Choroid plexus epithelial cell (primary cell): ENCODE data around the gene GRK2.

Source experiments
- DNase-seq: peaks from one replicate; pipeline ENCODE4 v3.0.0-alpha.2; 2010; ENCODE audit warnings: low read depth
- H3K4me3 ChIP-seq: 2 replicates; pipeline ENCODE4 v1.5.1; 2011; ENCODE audit warnings: low read depth, mild to moderate bottlenecking, control low read depth, low read length, moderate library complexity
- TF ChIP-seq, protein P1 (sequence below): conservative IDR thresholded peaks from 2 replicates; pipeline ENCODE4 v1.5.1; 2011; ENCODE audit warnings: low read depth, mild to moderate bottlenecking, control low read depth, inconsistent platforms, low read length, moderate library complexity

The GRK2 gene

GRCh38 chr11:67277231-67277961 is 11.1 kb downstream of the GRK2 start:
- peak; percentile 88 for DNase-seq
- TF ChIP-seq, protein P1, sequence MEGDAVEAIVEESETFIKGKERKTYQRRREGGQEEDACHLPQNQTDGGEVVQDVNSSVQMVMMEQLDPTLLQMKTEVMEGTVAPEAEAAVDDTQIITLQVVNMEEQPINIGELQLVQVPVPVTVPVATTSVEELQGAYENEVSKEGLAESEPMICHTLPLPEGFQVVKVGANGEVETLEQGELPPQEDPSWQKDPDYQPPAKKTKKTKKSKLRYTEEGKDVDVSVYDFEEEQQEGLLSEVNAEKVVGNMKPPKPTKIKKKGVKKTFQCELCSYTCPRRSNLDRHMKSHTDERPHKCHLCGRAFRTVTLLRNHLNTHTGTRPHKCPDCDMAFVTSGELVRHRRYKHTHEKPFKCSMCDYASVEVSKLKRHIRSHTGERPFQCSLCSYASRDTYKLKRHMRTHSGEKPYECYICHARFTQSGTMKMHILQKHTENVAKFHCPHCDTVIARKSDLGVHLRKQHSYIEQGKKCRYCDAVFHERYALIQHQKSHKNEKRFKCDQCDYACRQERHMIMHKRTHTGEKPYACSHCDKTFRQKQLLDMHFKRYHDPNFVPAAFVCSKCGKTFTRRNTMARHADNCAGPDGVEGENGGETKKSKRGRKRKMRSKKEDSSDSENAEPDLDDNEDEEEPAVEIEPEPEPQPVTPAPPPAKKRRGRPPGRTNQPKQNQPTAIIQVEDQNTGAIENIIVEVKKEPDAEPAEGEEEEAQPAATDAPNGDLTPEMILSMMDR: no peak
- peak overlapping the region; percentile 41 for H3K4me3 ChIP-seq

DNA sequence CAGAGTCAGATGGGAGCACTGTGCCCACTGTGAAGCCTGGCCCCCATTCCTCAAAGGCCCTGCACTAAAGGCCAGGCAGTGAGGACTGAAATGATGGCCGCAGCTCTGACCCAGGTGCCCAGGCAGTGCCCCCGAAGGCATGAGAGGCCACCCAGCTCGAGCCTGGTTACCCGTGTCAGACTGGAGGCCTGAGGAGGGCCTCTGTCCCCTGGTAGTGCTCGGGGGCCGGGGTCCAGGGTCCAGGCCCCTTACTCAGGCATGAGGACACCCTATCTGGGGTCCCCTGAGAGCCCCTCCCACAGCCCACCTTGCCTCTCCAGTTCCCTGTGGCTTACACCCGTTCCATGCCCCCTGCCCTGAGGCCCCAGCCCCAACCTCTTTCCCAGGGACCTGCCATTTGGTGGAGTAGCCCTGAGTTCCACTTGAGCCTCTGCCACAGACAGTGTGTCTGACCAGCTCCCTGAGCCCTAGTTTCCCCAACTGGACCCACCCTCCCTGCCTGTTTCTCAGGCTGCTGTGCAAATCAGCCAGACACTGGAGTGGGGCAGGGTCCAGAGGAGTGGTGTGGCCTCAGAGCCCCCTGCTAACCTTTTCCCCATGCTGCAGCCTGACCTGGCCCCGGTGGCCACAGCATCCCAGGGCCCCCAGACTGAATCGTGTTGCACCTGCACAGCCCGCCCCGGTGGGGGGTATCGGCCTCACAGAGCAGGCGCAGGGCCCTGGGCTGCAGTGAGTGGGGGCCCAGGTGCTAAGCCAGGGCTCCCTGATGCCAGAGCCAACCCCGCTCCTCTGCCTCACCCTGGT is 12.1 kb downstream of the GRK2 start:
- DNase-seq: no peak
- TF ChIP-seq, protein P1: no peak
- H3K4me3 ChIP-seq: no peak overlapping the region

DNA sequence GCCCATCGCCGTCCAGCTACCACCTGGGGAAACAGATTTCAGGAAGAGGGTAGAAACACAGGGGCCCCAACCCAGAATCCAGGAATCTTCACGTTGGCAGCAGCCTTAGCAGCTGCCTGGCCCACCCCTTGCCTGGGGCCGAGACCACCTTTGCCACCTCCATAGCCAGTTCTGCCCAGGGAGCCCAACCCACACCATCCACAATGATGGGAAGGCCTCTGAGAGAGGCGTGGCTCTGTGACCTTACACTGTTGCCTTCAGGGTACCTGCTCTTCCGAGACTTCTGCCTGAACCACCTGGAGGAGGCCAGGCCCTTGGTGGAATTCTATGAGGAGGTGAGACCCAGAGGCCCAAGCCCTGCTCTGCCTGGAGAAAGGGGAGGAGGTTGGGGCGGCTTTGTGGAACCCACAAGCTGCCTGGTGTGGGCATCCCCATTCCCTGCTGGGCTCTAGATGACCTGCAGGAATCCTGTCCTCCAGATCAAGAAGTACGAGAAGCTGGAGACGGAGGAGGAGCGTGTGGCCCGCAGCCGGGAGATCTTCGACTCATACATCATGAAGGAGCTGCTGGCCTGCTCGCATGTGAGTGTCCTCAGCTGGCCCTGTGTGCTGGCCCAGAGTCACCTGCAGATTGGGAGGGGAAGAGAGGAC is 12.8 kb downstream of the GRK2 start:
- TF ChIP-seq, protein P1: no peak
- no peak overlapping the region for H3K4me3 ChIP-seq
- no peak for DNase-seq

GRCh38 chr11:67279589-67280340 is 13.5 kb downstream of the GRK2 start:
- no peak overlapping the region for H3K4me3 ChIP-seq
- no peak for DNase-seq
- TF ChIP-seq, protein P1: no peak

GRCh38 chr11:67280341-67280787 is 14.1 kb downstream of the GRK2 start:
- DNase-seq: no peak
- H3K4me3 ChIP-seq: no peak overlapping the region
- TF ChIP-seq, protein P1: no peak

DNA sequence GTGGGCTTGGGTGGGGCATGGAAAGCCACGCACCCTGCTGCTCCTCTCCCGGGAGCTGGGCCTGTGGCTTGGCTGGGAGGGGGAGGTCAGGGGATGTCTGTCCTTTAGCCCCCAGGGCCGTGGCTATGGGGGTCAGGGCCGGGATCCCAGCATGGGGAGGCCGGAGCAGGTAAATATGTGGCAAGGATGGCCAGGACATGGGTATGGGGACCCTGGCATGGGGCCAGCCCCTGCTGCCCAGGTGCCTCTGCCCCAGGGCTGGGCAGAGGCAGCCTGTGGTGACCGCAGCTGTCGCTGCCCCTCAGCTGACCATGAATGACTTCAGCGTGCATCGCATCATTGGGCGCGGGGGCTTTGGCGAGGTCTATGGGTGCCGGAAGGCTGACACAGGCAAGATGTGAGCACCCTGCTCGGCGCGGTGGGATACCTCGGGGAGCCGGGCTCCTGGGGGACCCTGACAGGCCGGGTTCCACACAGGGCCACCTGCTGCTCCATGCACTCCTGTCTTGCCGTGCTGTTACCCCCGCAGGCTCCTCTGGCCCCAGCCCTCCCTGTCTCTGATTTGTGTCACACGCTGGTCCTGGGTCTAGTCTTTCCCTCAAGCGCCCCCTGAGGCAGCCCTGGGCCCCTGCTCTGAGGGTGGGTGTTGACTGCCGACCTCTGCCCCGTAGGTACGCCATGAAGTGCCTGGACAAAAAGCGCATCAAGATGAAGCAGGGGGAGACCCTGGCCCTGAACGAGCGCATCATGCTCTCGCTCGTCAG is 14.7 kb downstream of the GRK2 start:
- DNase-seq: no peak
- TF ChIP-seq, protein P1: no peak
- no peak overlapping the region for H3K4me3 ChIP-seq
